HepG2 (cell line): ENCODE results near the gene AMIGO2. TPM values are rescaled to one million over a fixed set of nuclear protein-coding genes. Genes with fewer than 3 reads are reported as not detected.

Source experiments
- ATAC-seq: fragments of 200-7000 bp; cut with Tn5 transposase; 3 replicates; pipeline ENCODE4 v1.9.1; 2020; ENCODE audit warnings: mild to moderate bottlenecking, moderate library complexity
- BruUV-seq: library from RNA; stranded (reverse); fragments of 400-500 nt; replicated peaks from 2 replicates; lab custom pipeline; 2021; lab: Mats Ljungman, UMichigan
- CTCF ChIA-PET: fragments of 300-600 bp; formaldehyde crosslinking; extraction: SDS; loops from one replicate; lab custom pipeline; 2021; ENCODE audit warnings: low total read pairs, inconsistent platforms, low intra/inter-chr PET ratio; lab: Yijun Ruan, JAX
- POLR2A ChIA-PET: fragments of 350-600 bp; sonication (Branson Sonifier 250); formaldehyde crosslinking; loops from one replicate; lab custom pipeline; 2020; ENCODE audit warnings: antibody characterized with exemption, inconsistent platforms; lab: Yijun Ruan, JAX
- DNase-seq: peaks from one replicate; pipeline ENCODE4 v3.0.0-alpha.2; 2015; ENCODE audit warnings: low spot score
- FAIRE-seq: peaks from 3 replicates; lab custom pipeline; 2011; peaks lifted over from hg19 to GRCh38; lab: Jason Lieb, UNC
- H2AFZ ChIP-seq: one replicate; pipeline ENCODE4 v1.6.1; 2011; ENCODE audit warnings: low read length, inconsistent platforms
- H3K27ac ChIP-seq: fragments of 300-600 bp; 3 replicates; pipeline ENCODE4 v1.8.0; 2011; ENCODE audit warnings: mixed run types, mild to moderate bottlenecking, mixed read lengths, low read length, inconsistent platforms; ENCODE audit not compliant: insufficient read depth; ENCODE audit errors: extremely low read length
- H3K27me3 ChIP-seq, 2 experiments: fragments of 200-600 bp in 1 of 2; 2 replicates in 1 of 2; 3 replicates in 1 of 2; pipeline versions ENCODE4 v1.6.0 to v1.8.0; 2011; ENCODE audit warnings: low read length in 2 of 2, mild to moderate bottlenecking in 2 of 2, moderate library complexity in 2 of 2, inconsistent platforms in 1 of 2; ENCODE audit not compliant: insufficient read depth in 2 of 2, control insufficient read depth in 1 of 2
- H3K36me3 ChIP-seq, 2 experiments: fragments of 200-600 bp in 1 of 2; replicated peaks in 1 of 2; 2 replicates in 1 of 2; 3 replicates in 1 of 2; pipeline versions ENCODE4 v1.5.1 to v1.8.0; 2011; ENCODE audit warnings: low read length in 2 of 2, inconsistent platforms in 1 of 2; ENCODE audit not compliant: insufficient read depth in 2 of 2, control insufficient read depth in 1 of 2
- H3K4me1 ChIP-seq: 2 replicates; pipeline ENCODE4 v1.5.1; 2012; ENCODE audit warnings: low read length, inconsistent platforms; ENCODE audit not compliant: insufficient read depth
- H3K4me2 ChIP-seq: 2 replicates; pipeline ENCODE4 v1.6.0; 2011; ENCODE audit warnings: low read depth, low read length, inconsistent platforms
- H3K4me3 ChIP-seq, 3 experiments: fragments of 200-600 bp in 1 of 3; sonication (generic), shearing (Covaris generic) in 1 of 3; replicated peaks in 1 of 3; 2 replicates each; pipeline ENCODE4 v1.5.1; 2011 to 2016; ENCODE audit warnings: low read length in 3 of 3, inconsistent platforms in 2 of 3, low read depth in 2 of 3, mild to moderate bottlenecking in 2 of 3, control low read depth in 1 of 3, mixed read lengths in 1 of 3; ENCODE audit not compliant: insufficient read depth in 1 of 3
- H3K79me2 ChIP-seq: one replicate; pipeline ENCODE4 v1.6.1; 2011; ENCODE audit warnings: low read length, inconsistent platforms; ENCODE audit not compliant: insufficient read depth
- H3K9ac ChIP-seq: 2 replicates; pipeline ENCODE4 v1.6.0; 2011; ENCODE audit warnings: mild to moderate bottlenecking, low read depth, low read length, inconsistent platforms; ENCODE audit not compliant: insufficient read depth
- H3K9me3 ChIP-seq: 2 replicates; pipeline ENCODE4 v1.5.1; 2012; ENCODE audit warnings: mild to moderate bottlenecking, low read length
- H4K20me1 ChIP-seq: 2 replicates; pipeline ENCODE4 v1.6.0; 2011; ENCODE audit warnings: inconsistent platforms, mild to moderate bottlenecking, low read length, moderate library complexity; ENCODE audit not compliant: insufficient read depth
- EEA1 ChIP-seq: sonication (generic); formaldehyde crosslinking; IDR thresholded peaks from 2 replicates; pipeline ENCODE4 v1.5.1; 2020; ENCODE audit warnings: mild to moderate bottlenecking, missing genetic modification reagents, borderline replicate concordance
- EP300 ChIP-seq, 3 experiments: sonication (generic) in 1 of 3; formaldehyde crosslinking in 1 of 3; IDR thresholded peaks; 2 replicates each; pipeline versions ENCODE4 v1.5.1 to v1.6.1; 2011 to 2020; ENCODE audit warnings: low read depth in 2 of 3, low read length in 2 of 3, borderline replicate concordance in 1 of 3, improper control_type of control experiment in 1 of 3, mild to moderate bottlenecking in 1 of 3, missing genetic modification reagents in 1 of 3, moderate library complexity in 1 of 3
- PCBP1 ChIP-seq: fragments of 200-400 bp; formaldehyde crosslinking; IDR thresholded peaks from 2 replicates; pipeline ENCODE4 v1.6.1; 2017; ENCODE audit warnings: mild to moderate bottlenecking, low read depth, low read length, borderline replicate concordance
- POLR2A ChIP-seq, 2 experiments: IDR thresholded peaks; 2 replicates each; pipeline ENCODE4 v1.6.1; 2011; ENCODE audit warnings: low read depth in 2 of 2, low read length in 2 of 2, mild to moderate bottlenecking in 1 of 2, moderate library complexity in 1 of 2; ENCODE audit not compliant: insufficient read depth in 1 of 2
- SRF ChIP-seq: IDR thresholded peaks from 2 replicates; pipeline ENCODE4 v1.6.1; 2011; ENCODE audit warnings: mild to moderate bottlenecking, low read depth, low read length, moderate library complexity
- ZFP82 ChIP-seq: sonication (generic); formaldehyde crosslinking; IDR thresholded peaks from 2 replicates; pipeline ENCODE4 v1.5.1; 2020; ENCODE audit warnings: mild to moderate bottlenecking, missing genetic modification reagents, borderline replicate concordance
- ZNF652 ChIP-seq: IDR thresholded peaks from 2 replicates; pipeline ENCODE4 v1.6.1; 2016; ENCODE audit warnings: low read depth, borderline replicate concordance
- ZNF709 ChIP-seq: sonication (generic); formaldehyde crosslinking; IDR thresholded peaks from 2 replicates; pipeline ENCODE4 v1.5.0; 2020; ENCODE audit warnings: mild to moderate bottlenecking, missing genetic modification reagents
- WGBS: methylation state at CpG from one replicate; pipeline ENCODE4 v1.1.6; 2017; ENCODE audit warnings: low lambda C conversion rate; 5-methylcytosine and 5-hydroxymethylcytosine counted together
- in situ Hi-C: cut with HindIII; loops from 2 replicates; pipeline ENCODE4 v1.10.0; 2017; ENCODE audit warnings: low pct_unique_long_range_greater_than_20kb; ENCODE audit not compliant: extremely low pct_ligation_motif_present
- intact Hi-C: fragments of 100-400 bp; cut with micrococcal nuclease; formaldehyde crosslinking; loops from one replicate; pipeline ENCODE4 v1.10.0; 2022; ENCODE audit not compliant: unreplicated experiment
- polyA plus RNA-seq, 8 experiments: library from polyadenylated mRNA; depleted of rRNA in 3 of 8; stranded (reverse) in 7 of 8; unstranded in 1 of 8; fragments of >200 nt; fragmentation: Illumina TruSeq in 4 of 8; extraction: Trizol in 4 of 8; gene quantifications; 2 replicates each; pipeline versions ENCODE4 v1.2.1 to v1.2.3, GENCODE V29; 2011 to 2016; ENCODE audit warnings: low read depth in 4 of 8, missing spikeins in 1 of 8, mixed read lengths in 1 of 8; ENCODE audit not compliant: insufficient read depth in 1 of 8
- total RNA-seq, 5 experiments: library from RNA; depleted of rRNA; stranded (reverse); fragments of >200 nt; fragmentation: Illumina TruSeq; extraction: Trizol; gene quantifications; 2 replicates each; pipeline ENCODE4 v1.2.3, GENCODE V29; 2016; ENCODE audit warnings: low read depth in 1 of 5
- TF ChIP-seq, protein P1 (sequence below): sonication (generic); formaldehyde crosslinking; IDR thresholded peaks from 2 replicates; pipeline ENCODE4 v1.4.0; 2020; ENCODE audit warnings: missing genetic modification reagents, borderline replicate concordance

AMIGO2 gene
- total and polyA plus RNA-seq, 2 of the 13 experiments (the other 11 are each of a cell fraction or from before 2014, with no cell fraction given): not detected

GRCh38 chr12:47039079-47039478 lies 40.7 kb downstream of the AMIGO2 start (continued):
- TF ChIP-seq EP300 (IDR thresholded peaks at IDR 0.05; ENCODE audit: low read depth in 2 of 2, low read length in 2 of 2): no peak
- no peak for TF ChIP-seq EP300 (CRISPR knock-in tag; IDR thresholded peaks at IDR 0.05; ENCODE audit: borderline replicate concordance)
- no peak for TF ChIP-seq ZNF709 (CRISPR knock-in tag)

DNA sequence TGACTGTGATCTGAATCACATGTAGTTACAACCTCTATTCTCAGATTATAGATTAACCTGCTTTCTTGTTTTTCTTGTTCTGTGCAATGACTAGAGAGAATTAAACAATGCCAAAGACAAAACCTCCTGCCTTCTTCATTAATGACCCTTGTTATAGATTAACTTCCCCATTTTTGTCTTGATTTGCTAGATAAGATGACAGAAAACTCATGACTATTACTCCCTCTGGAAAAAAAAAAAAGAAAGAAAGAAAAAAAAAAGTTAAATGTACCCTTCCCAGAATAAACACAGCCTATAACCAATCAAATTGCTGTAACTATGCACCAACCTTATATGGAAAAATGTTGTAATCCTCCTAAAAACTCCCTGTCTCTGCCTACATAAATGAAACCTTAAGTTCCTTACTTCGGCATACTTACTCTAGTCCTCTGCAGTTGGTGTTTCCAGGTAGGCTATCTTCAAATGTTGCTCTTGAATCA lies 41.5 kb downstream of the AMIGO2 start:
- H3K9ac ChIP-seq: no peak overlapping the region
- 41% methylated on average over 1 of the region's 1 CpG for WGBS
- H3K4me1 ChIP-seq: no peaks in the 10 kb centered on the region
- POLR2A ChIA-PET: no interaction called here
- ATAC-seq (no peak), DNase-seq (no peak), FAIRE-seq (no peak)
- intact Hi-C loops (no loop called here), in situ Hi-C loops (loop anchor here (5.0 kb wide), 1 partner anchor 269 kb away; no protein-coding TSS in a partner anchor)
- no peak for TF ChIP-seq ZFP82
- TF ChIP-seq, protein P1, sequence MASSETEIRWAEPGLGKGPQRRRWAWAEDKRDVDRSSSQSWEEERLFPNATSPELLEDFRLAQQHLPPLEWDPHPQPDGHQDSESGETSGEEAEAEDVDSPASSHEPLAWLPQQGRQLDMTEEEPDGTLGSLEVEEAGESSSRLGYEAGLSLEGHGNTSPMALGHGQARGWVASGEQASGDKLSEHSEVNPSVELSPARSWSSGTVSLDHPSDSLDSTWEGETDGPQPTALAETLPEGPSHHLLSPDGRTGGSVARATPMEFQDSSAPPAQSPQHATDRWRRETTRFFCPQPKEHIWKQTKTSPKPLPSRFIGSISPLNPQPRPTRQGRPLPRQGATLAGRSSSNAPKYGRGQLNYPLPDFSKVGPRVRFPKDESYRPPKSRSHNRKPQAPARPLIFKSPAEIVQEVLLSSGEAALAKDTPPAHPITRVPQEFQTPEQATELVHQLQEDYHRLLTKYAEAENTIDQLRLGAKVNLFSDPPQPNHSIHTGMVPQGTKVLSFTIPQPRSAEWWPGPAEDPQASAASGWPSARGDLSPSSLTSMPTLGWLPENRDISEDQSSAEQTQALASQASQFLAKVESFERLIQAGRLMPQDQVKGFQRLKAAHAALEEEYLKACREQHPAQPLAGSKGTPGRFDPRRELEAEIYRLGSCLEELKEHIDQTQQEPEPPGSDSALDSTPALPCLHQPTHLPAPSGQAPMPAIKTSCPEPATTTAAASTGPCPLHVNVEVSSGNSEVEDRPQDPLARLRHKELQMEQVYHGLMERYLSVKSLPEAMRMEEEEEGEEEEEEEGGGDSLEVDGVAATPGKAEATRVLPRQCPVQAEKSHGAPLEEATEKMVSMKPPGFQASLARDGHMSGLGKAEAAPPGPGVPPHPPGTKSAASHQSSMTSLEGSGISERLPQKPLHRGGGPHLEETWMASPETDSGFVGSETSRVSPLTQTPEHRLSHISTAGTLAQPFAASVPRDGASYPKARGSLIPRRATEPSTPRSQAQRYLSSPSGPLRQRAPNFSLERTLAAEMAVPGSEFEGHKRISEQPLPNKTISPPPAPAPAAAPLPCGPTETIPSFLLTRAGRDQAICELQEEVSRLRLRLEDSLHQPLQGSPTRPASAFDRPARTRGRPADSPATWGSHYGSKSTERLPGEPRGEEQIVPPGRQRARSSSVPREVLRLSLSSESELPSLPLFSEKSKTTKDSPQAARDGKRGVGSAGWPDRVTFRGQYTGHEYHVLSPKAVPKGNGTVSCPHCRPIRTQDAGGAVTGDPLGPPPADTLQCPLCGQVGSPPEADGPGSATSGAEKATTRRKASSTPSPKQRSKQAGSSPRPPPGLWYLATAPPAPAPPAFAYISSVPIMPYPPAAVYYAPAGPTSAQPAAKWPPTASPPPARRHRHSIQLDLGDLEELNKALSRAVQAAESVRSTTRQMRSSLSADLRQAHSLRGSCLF (CRISPR knock-in tag): no peak
- TF ChIP-seq EEA1 (CRISPR knock-in tag): no peak
- no peak for TF ChIP-seq SRF
- no peak for TF ChIP-seq ZNF652 (CRISPR knock-in tag)
- TF ChIP-seq EP300 (IDR thresholded peaks at IDR 0.05; ENCODE audit: low read depth in 2 of 2, low read length in 2 of 2): no peak
- TF ChIP-seq EP300 (CRISPR knock-in tag; IDR thresholded peaks at IDR 0.05; ENCODE audit: borderline replicate concordance): no peak
- TF ChIP-seq POLR2A (IDR thresholded peaks at IDR 0.05; ENCODE audit: insufficient read depth in 1 of 2, low read depth in 2 of 2, low read length in 2 of 2): no peak
- no peak for TF ChIP-seq PCBP1
- no peaks in the 10 kb centered on the region for H4K20me1 ChIP-seq
- BruUV-seq: no TSS peak
- H3K79me2 ChIP-seq: no peaks in the 10 kb centered on the region
- H3K4me3 ChIP-seq: no peak overlapping the region
- no peaks in the 10 kb centered on the region for H3K36me3 ChIP-seq
- no peak overlapping the region for H3K27ac ChIP-seq
- no peak overlapping the region for H2AFZ ChIP-seq
- no peaks in the 10 kb centered on the region; a peak in 2 of 5 replicates for H3K27me3 ChIP-seq
- H3K4me2 ChIP-seq: no peak overlapping the region
- H3K9me3 ChIP-seq: no peaks in the 10 kb centered on the region
- CTCF ChIA-PET: no interaction called here
